ENCODE measurements around the gene TPRX2. TPM values are rescaled to one million over a fixed set of nuclear protein-coding genes. Genes with fewer than 3 reads are reported as not detected.
A peak's percentile ranks its signal among the peaks of the same experiment; 100 is the strongest.
"Not testable (repeated sequence)": the region's sequence is repeated elsewhere in the genome, so short reads cannot be mapped to it uniquely, and the experiment has no call there.

TPRX2 gene
- total and polyA plus RNA-seq, 4 donors = not detected

GRCh38 chr19:47895165-47895782 is 36.2 kb downstream of the TPRX2 start:
- Histone ChIP-seq H3K4me1 (ENCODE audit: control insufficient read depth in 1 of 2, insufficient read depth in 2 of 2, low read length in 2 of 2) (no peaks in the 10 kb centered on the region), H3K9me3 (ENCODE audit: control insufficient read depth, low read length) (peaks cover 10% of the 10 kb centered on the region), H3K27me3 (ENCODE audit: control insufficient read depth in 1 of 2, insufficient read depth in 2 of 2, low read length in 1 of 2) (no peaks in the 10 kb centered on the region), H3K36me3 (ENCODE audit: control insufficient read depth in 1 of 2, insufficient read depth in 2 of 2, low read length in 1 of 2) (no peaks in the 10 kb centered on the region), H3K4me3 (ENCODE audit: low read length in 2 of 2) (no peak overlapping the region), H3K27ac (ENCODE audit: low read depth in 1 of 2, low read length in 2 of 2) (no peak overlapping the region)
- DNase-seq = no peak
- 85 to 93% methylated on average over 5 of the region's 5 CpGs for WGBS, 2 donors
- intact Hi-C loops (cut with DNase I) = no loop called here
- ATAC-seq (ENCODE audit: low FRiP score) = no peak

GRCh38 chr19:47896019-47896418 is 37.0 kb downstream of the TPRX2 start:
- no peak overlapping the region for H3K4me3 ChIP-seq (ENCODE audit: low read length in 2 of 2)
- no peaks in the 10 kb centered on the region for H3K27me3 ChIP-seq (ENCODE audit: control insufficient read depth in 1 of 2, insufficient read depth in 2 of 2, low read length in 1 of 2)
- 96 to 97% methylated on average over 4 of the region's 4 CpGs for WGBS, 2 donors
- no peak for DNase-seq
- H3K9me3 ChIP-seq (ENCODE audit: control insufficient read depth, low read length) = peaks cover 10% of the 10 kb centered on the region
- intact Hi-C loops (cut with DNase I) = no loop called here
- no peak for ATAC-seq (ENCODE audit: low FRiP score)
- H3K36me3 ChIP-seq (ENCODE audit: control insufficient read depth in 1 of 2, insufficient read depth in 2 of 2, low read length in 1 of 2) = no peaks in the 10 kb centered on the region
- no peaks in the 10 kb centered on the region for H3K4me1 ChIP-seq (ENCODE audit: control insufficient read depth in 1 of 2, insufficient read depth in 2 of 2, low read length in 2 of 2)
- H3K27ac ChIP-seq (ENCODE audit: low read depth in 1 of 2, low read length in 2 of 2) = no peak overlapping the region

DNA sequence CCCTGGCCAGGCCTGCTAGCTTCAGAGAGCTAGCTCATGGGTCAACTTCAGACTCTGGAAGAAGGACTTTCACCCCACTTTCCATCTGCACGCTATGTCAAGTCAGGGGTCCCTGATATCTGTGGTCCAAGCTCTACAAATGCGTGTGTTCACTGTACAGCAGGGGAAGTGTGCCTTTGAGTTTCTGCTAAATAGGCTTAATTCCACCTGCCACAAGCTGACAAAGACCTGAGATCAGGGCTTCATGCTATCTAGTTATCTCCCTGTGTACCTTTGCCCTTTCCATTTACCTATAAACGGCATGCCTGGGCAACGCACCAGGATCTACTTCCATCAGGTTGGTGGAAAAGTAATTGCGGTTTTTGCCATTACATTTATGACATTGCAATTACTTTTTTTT is 37.7 kb downstream of the TPRX2 start:
- intact Hi-C loops (cut with DNase I) = no loop called here
- no peak overlapping the region for H3K27ac ChIP-seq (ENCODE audit: low read depth in 1 of 2, low read length in 2 of 2)
- peaks cover 10% of the 10 kb centered on the region for H3K9me3 ChIP-seq (ENCODE audit: control insufficient read depth, low read length)
- DNase-seq = no peak
- H3K36me3 ChIP-seq (ENCODE audit: control insufficient read depth in 1 of 2, insufficient read depth in 2 of 2, low read length in 1 of 2) = no peaks in the 10 kb centered on the region
- H3K4me1 ChIP-seq (ENCODE audit: control insufficient read depth in 1 of 2, insufficient read depth in 2 of 2, low read length in 2 of 2) = no peaks in the 10 kb centered on the region
- WGBS, 2 donors = 92 to 93% methylated on average over 5 of the region's 5 CpGs
- no peaks in the 10 kb centered on the region for H3K27me3 ChIP-seq (ENCODE audit: control insufficient read depth in 1 of 2, insufficient read depth in 2 of 2, low read length in 1 of 2)
- ATAC-seq (ENCODE audit: low FRiP score) = no peak
- H3K4me3 ChIP-seq (ENCODE audit: low read length in 2 of 2) = no peak overlapping the region

DNA sequence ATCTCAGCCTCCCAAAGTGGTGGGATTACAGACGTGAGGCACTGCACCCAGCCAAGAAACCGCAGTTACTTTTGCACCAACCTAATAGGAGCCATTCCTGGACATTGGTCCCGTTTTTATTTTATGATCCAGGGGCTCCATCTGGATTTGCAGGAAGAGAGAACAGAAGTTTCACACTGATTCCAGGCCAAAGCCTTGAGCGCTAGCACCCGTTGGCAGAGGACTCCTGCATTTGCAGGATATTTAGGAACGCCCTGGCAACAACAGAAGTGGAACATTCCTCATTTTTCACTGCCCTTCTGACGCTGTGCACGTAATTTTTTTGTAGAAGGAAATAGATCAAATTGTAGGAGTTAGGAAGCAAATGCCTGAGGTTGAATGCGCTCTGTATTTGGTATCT is 38.8 kb downstream of the TPRX2 start:
- no peaks in the 10 kb centered on the region for H3K36me3 ChIP-seq (ENCODE audit: control insufficient read depth in 1 of 2, insufficient read depth in 2 of 2, low read length in 1 of 2)
- peaks cover 6% of the 10 kb centered on the region for H3K9me3 ChIP-seq (ENCODE audit: control insufficient read depth, low read length)
- no peak overlapping the region for H3K4me3 ChIP-seq (ENCODE audit: low read length in 2 of 2)
- H3K4me1 ChIP-seq (ENCODE audit: control insufficient read depth in 1 of 2, insufficient read depth in 2 of 2, low read length in 2 of 2) = no peaks in the 10 kb centered on the region
- ATAC-seq (ENCODE audit: low FRiP score) (no peak), DNase-seq (no peak)
- H3K27me3 ChIP-seq (ENCODE audit: control insufficient read depth in 1 of 2, insufficient read depth in 2 of 2, low read length in 1 of 2) = no peaks in the 10 kb centered on the region
- intact Hi-C loops (cut with DNase I) = no loop called here
- 35 to 36% methylated on average over 9 of the region's 9 CpGs for WGBS, 2 donors
- H3K27ac ChIP-seq (ENCODE audit: low read depth in 1 of 2, low read length in 2 of 2) = no peak overlapping the region

DNA sequence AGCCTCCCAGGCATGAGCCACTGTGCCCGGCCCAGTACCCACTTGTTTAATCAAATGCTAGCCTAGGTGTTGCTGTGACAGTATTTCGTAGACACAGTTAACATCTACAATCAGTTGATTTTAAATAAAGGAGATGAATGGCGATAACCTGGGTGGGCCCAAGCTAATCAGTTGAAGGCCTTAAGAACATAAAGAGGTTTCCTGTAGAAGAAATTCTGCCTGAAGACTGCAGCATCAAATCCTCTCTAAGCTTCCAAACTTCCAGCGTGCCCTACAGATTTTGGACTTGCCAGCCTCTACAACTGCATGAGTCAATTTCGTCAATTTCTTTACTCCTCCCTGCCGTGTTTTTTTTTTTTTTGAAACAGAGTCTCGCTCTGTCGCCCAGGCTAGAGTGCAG is 40.3 kb downstream of the TPRX2 start:
- H3K36me3 ChIP-seq (ENCODE audit: control insufficient read depth in 1 of 2, insufficient read depth in 2 of 2, low read length in 1 of 2) = no peaks in the 10 kb centered on the region
- WGBS, 2 donors = 91 to 93% methylated on average over 8 of the region's 8 CpGs
- H3K27me3 ChIP-seq (ENCODE audit: control insufficient read depth in 1 of 2, insufficient read depth in 2 of 2, low read length in 1 of 2) = no peaks in the 10 kb centered on the region
- no peak overlapping the region for H3K27ac ChIP-seq (ENCODE audit: low read depth in 1 of 2, low read length in 2 of 2)
- DNase-seq (no peak), ATAC-seq (ENCODE audit: low FRiP score) (no peak)
- intact Hi-C loops (cut with DNase I) = no loop called here
- no peak overlapping the region for H3K4me3 ChIP-seq (ENCODE audit: low read length in 2 of 2)
- H3K4me1 ChIP-seq (ENCODE audit: control insufficient read depth in 1 of 2, insufficient read depth in 2 of 2, low read length in 2 of 2) = no peaks in the 10 kb centered on the region
- H3K9me3 ChIP-seq (ENCODE audit: control insufficient read depth, low read length) = peaks cover 6% of the 10 kb centered on the region

DNA sequence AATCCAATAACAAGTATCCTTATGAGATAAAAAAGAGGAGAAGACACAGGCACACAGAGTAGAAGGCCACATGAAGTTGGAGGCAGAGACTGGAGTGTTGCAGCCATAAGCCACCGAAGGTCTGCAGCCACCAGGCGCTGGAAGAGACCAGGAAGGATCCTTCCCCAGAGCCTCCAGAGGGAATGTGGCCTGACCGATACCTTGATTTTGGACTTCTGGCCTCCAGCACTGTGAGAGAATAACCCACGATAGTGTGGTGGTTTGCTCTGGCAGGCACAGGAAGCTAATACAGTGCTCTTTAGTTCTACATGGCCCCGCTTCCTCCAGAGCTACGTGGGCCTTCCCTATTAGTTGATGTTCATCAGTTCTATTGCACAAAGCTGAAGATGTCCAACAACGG is 42.3 kb downstream of the TPRX2 start:
- Histone ChIP-seq H3K4me1 (ENCODE audit: control insufficient read depth in 1 of 2, insufficient read depth in 2 of 2, low read length in 2 of 2) (no peaks in the 10 kb centered on the region), H3K27me3 (ENCODE audit: control insufficient read depth in 1 of 2, insufficient read depth in 2 of 2, low read length in 1 of 2) (no peaks in the 10 kb centered on the region), H3K36me3 (ENCODE audit: control insufficient read depth in 1 of 2, insufficient read depth in 2 of 2, low read length in 1 of 2) (no peaks in the 10 kb centered on the region), H3K4me3 (ENCODE audit: low read length in 2 of 2) (no peak overlapping the region), H3K27ac (ENCODE audit: low read depth in 1 of 2, low read length in 2 of 2) (no peak overlapping the region), H3K9me3 (ENCODE audit: control insufficient read depth, low read length) (peaks cover 6% of the 10 kb centered on the region)
- DNase-seq (no peak), ATAC-seq (ENCODE audit: low FRiP score) (no peak)
- 81 to 84% methylated on average over 7 of the region's 7 CpGs for WGBS, 2 donors
- intact Hi-C loops (cut with DNase I) = no loop called here

GRCh38 chr19:47909350-47909749 is 50.3 kb downstream of the TPRX2 start:
- ATAC-seq (ENCODE audit: low FRiP score); H3K4me3 ChIP-seq (ENCODE audit: low read length in 2 of 2); H3K27ac ChIP-seq (ENCODE audit: low read depth in 1 of 2, low read length in 2 of 2); H3K9me3 ChIP-seq (ENCODE audit: control insufficient read depth, low read length); intact Hi-C loops (cut with DNase I); H3K36me3 ChIP-seq (ENCODE audit: control insufficient read depth in 1 of 2, insufficient read depth in 2 of 2, low read length in 1 of 2); H3K27me3 ChIP-seq (ENCODE audit: control insufficient read depth in 1 of 2, insufficient read depth in 2 of 2, low read length in 1 of 2); H3K4me1 ChIP-seq (ENCODE audit: control insufficient read depth in 1 of 2, insufficient read depth in 2 of 2, low read length in 2 of 2): not testable (repeated sequence)
- 1 to 2% methylated on average over 5 to 10 of the region's 14 CpGs for WGBS, 2 donors
- DNase-seq = peak; percentile 81 to 88

- 88 to 94% methylated on average over 1 of the region's 2 CpGs for WGBS, 2 donors
- H3K4me1 ChIP-seq (ENCODE audit: control insufficient read depth in 1 of 2, insufficient read depth in 2 of 2, low read length in 2 of 2); H3K27me3 ChIP-seq (ENCODE audit: control insufficient read depth in 1 of 2, insufficient read depth in 2 of 2, low read length in 1 of 2); DNase-seq; H3K9me3 ChIP-seq (ENCODE audit: control insufficient read depth, low read length); H3K4me3 ChIP-seq (ENCODE audit: low read length in 2 of 2); H3K27ac ChIP-seq (ENCODE audit: low read depth in 1 of 2, low read length in 2 of 2); intact Hi-C loops (cut with DNase I); H3K36me3 ChIP-seq (ENCODE audit: control insufficient read depth in 1 of 2, insufficient read depth in 2 of 2, low read length in 1 of 2); ATAC-seq (ENCODE audit: low FRiP score): not testable (repeated sequence)
Observed at GRCh38 chr19:47910191-47910590, 51.2 kb downstream of the TPRX2 start.
